GM23338 (cell line): ENCODE measurements around the gene USP36. TPM values are rescaled to one million over a fixed set of nuclear protein-coding genes. Genes with fewer than 3 reads are reported as not detected.
"Not testable (repeated sequence)": the region's sequence is repeated elsewhere in the genome, so short reads cannot be mapped to it uniquely, and the experiment has no call there.

Experiments used
- ATAC-seq: fragments of 200-7000 bp; cut with Tn5 transposase; 3 replicates; pipeline ENCODE4 v1.9.1; 2020
- DNase-seq: peaks from one replicate; pipeline ENCODE4 v3.0.0-alpha.2; 2015; ENCODE audit warnings: low spot score
- H2AFZ ChIP-seq: fragments of 200-600 bp; sonication (generic); 2 replicates; pipeline ENCODE4 v1.8.0; 2016; ENCODE audit warnings: antibody characterized with exemption, mild to moderate bottlenecking, moderate library complexity
- H3F3A ChIP-seq: fragments of 200-600 bp; sonication (generic); replicated peaks from 2 replicates; pipeline ENCODE4 v1.8.0; 2017; ENCODE audit warnings: antibody characterized with exemption, mixed run types, low read depth
- H3K27ac ChIP-seq: fragments of 200-600 bp; sonication (generic); 2 replicates; pipeline ENCODE4 v1.6.1; 2016; ENCODE audit warnings: low read depth
- H3K27me3 ChIP-seq: fragments of 200-600 bp; sonication (generic); 2 replicates; pipeline ENCODE4 v1.8.0; 2016; ENCODE audit warnings: mild to moderate bottlenecking, mixed run types, moderate library complexity; ENCODE audit not compliant: insufficient read depth
- H3K36me3 ChIP-seq: fragments of 200-600 bp; sonication (generic); 2 replicates; pipeline ENCODE4 v1.8.0; 2016; ENCODE audit warnings: mild to moderate bottlenecking; ENCODE audit not compliant: insufficient read depth
- H3K4me1 ChIP-seq: fragments of 200-600 bp; sonication (generic); 2 replicates; pipeline ENCODE4 v1.8.0; 2016; ENCODE audit warnings: mild to moderate bottlenecking, moderate library complexity; ENCODE audit not compliant: insufficient read depth
- H3K4me2 ChIP-seq: fragments of 200-600 bp; sonication (generic); 2 replicates; pipeline ENCODE4 v1.7.1; 2017; ENCODE audit warnings: mixed run types
- H3K4me3 ChIP-seq: fragments of 200-600 bp; sonication (generic); 2 replicates; pipeline ENCODE4 v1.6.1; 2016; ENCODE audit warnings: mixed run types
- H3K79me2 ChIP-seq: fragments of 200-600 bp; sonication (generic); replicated peaks from 2 replicates; pipeline ENCODE4 v1.8.0; 2017; ENCODE audit warnings: mild to moderate bottlenecking; ENCODE audit not compliant: insufficient read depth
- H3K9me2 ChIP-seq: fragments of 200-600 bp; sonication (generic); 2 replicates; pipeline ENCODE4 v1.8.0; 2017; ENCODE audit not compliant: insufficient read depth
- H4K20me1 ChIP-seq: fragments of 200-600 bp; sonication (generic); replicated peaks from 2 replicates; pipeline ENCODE4 v1.8.0; 2017; ENCODE audit warnings: mild to moderate bottlenecking; ENCODE audit not compliant: insufficient read depth
- H3K27ac Mint-ChIP-seq: 2 replicates; pipeline ENCODE4 v1.8.0; 2020; ENCODE audit warnings: inconsistent platforms, mild to moderate bottlenecking, moderate library complexity, mixed read lengths
- H3K27me3 Mint-ChIP-seq: 3 replicates; pipeline ENCODE4 v1.8.0; 2022; ENCODE audit warnings: low read depth, mild to moderate bottlenecking, moderate library complexity, mixed read lengths, inconsistent platforms; ENCODE audit not compliant: insufficient read depth, poor library complexity
- H3K36me3 Mint-ChIP-seq: 3 replicates; pipeline ENCODE4 v1.8.0; 2021; ENCODE audit warnings: low read depth, mild to moderate bottlenecking, inconsistent platforms, moderate library complexity, mixed read lengths
- H3K4me1 Mint-ChIP-seq: 3 replicates; pipeline ENCODE4 v1.8.0; 2020; ENCODE audit warnings: mild to moderate bottlenecking, inconsistent platforms, mixed read lengths
- H3K4me3 Mint-ChIP-seq: 3 replicates; pipeline ENCODE4 v1.8.0; 2021; ENCODE audit warnings: moderate library complexity, mild to moderate bottlenecking, inconsistent platforms, mixed read lengths
- H3K9me3 Mint-ChIP-seq: 3 replicates; pipeline ENCODE4 v1.8.0; 2020; ENCODE audit warnings: moderate library complexity, mild to moderate bottlenecking, inconsistent platforms, mixed read lengths
- EZH2 ChIP-seq: fragments of 200-600 bp; sonication (generic); IDR thresholded peaks from one replicate; pipeline ENCODE4 v1.8.0; 2017; ENCODE audit warnings: antibody characterized with exemption, mild to moderate bottlenecking, low read depth; ENCODE audit not compliant: unreplicated experiment
- EZH2phosphoT487 ChIP-seq: fragments of 200-600 bp; sonication (generic); IDR thresholded peaks from one replicate; pipeline ENCODE4 v1.8.1; 2018; ENCODE audit warnings: antibody characterized with exemption; ENCODE audit not compliant: unreplicated experiment
- JUNB ChIP-seq: IDR thresholded peaks from one replicate; pipeline ENCODE4 v1.6.1; 2016; ENCODE audit warnings: antibody characterized with exemption; ENCODE audit not compliant: unreplicated experiment
- NANOG ChIP-seq: IDR thresholded peaks from 2 replicates; pipeline ENCODE4 v1.6.1; 2016; ENCODE audit warnings: antibody characterized with exemption, borderline replicate concordance
- POLR2AphosphoS5 ChIP-seq: IDR thresholded peaks from 2 replicates; pipeline ENCODE4 v1.6.1; 2016; ENCODE audit warnings: antibody characterized with exemption, low read depth
- ZNF114 ChIP-seq: fragments of 250-450 bp; sonication (Bioruptor Pico); IDR thresholded peaks from 2 replicates; pipeline ENCODE4 v1.5.0; 2020; ENCODE audit warnings: mild to moderate bottlenecking, moderate library complexity
- ZNF331 ChIP-seq: fragments of 250-450 bp; sonication (Bioruptor Pico); IDR thresholded peaks from 2 replicates; pipeline ENCODE4 v1.5.0; 2020; ENCODE audit warnings: low read depth, mild to moderate bottlenecking, moderate library complexity
- polyA plus RNA-seq: library from polyadenylated mRNA; unstranded; fragments of >200 nt; fragmentation: Nextera tagmentation; extraction: Ambion mirVana; gene quantifications from 2 replicates; pipeline ENCODE4 v1.2.1, GENCODE V29; 2016
- total RNA-seq: library from RNA; depleted of rRNA; stranded (reverse); fragments of >200 nt; shearing (Covaris generic); gene quantifications from 2 replicates; pipeline ENCODE4 v1.2.3, GENCODE V29; 2014
- TF ChIP-seq, protein P1 (sequence below): fragments of 250-450 bp; sonication (Bioruptor Pico); IDR thresholded peaks from 2 replicates; pipeline ENCODE4 v1.5.0; 2020; ENCODE audit warnings: mild to moderate bottlenecking, moderate library complexity
- TF ChIP-seq, protein P2 (sequence below), 2 experiments: fragments of 200-600 bp in 1 of 2; sonication (generic) in 1 of 2; conservative IDR thresholded peaks; 2 replicates each; pipeline versions ENCODE4 v1.5.1 to v1.6.1; 2016 to 2017; ENCODE audit warnings: antibody characterized with exemption in 2 of 2, low read depth in 2 of 2, mild to moderate bottlenecking in 2 of 2, moderate library complexity in 1 of 2

USP36 gene
- total and polyA plus RNA-seq, 2 experiments from 2014 or later = 36.2 to 55.5 TPM

DNA sequence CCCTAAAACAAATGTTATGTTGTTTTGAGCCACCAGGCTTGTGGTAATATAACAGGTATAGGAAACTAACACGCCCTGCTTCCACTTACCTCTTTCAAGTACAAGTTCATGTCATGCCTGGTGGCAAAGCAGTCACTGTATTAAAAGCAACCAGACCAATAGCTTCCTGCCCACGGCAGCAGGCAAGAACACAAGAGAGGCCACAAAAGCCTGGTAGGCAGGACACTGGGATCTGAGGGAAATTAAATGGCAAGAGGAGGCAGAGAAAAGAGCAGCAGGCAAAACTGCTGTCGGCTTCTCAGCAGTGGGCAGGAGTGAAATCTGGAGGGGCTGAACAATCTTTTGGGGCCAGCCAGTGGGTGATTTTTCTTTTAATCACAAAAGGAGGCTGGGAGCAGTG lies 60.8 kb downstream of the USP36 start (continued):
- TF ChIP-seq, protein P1, sequence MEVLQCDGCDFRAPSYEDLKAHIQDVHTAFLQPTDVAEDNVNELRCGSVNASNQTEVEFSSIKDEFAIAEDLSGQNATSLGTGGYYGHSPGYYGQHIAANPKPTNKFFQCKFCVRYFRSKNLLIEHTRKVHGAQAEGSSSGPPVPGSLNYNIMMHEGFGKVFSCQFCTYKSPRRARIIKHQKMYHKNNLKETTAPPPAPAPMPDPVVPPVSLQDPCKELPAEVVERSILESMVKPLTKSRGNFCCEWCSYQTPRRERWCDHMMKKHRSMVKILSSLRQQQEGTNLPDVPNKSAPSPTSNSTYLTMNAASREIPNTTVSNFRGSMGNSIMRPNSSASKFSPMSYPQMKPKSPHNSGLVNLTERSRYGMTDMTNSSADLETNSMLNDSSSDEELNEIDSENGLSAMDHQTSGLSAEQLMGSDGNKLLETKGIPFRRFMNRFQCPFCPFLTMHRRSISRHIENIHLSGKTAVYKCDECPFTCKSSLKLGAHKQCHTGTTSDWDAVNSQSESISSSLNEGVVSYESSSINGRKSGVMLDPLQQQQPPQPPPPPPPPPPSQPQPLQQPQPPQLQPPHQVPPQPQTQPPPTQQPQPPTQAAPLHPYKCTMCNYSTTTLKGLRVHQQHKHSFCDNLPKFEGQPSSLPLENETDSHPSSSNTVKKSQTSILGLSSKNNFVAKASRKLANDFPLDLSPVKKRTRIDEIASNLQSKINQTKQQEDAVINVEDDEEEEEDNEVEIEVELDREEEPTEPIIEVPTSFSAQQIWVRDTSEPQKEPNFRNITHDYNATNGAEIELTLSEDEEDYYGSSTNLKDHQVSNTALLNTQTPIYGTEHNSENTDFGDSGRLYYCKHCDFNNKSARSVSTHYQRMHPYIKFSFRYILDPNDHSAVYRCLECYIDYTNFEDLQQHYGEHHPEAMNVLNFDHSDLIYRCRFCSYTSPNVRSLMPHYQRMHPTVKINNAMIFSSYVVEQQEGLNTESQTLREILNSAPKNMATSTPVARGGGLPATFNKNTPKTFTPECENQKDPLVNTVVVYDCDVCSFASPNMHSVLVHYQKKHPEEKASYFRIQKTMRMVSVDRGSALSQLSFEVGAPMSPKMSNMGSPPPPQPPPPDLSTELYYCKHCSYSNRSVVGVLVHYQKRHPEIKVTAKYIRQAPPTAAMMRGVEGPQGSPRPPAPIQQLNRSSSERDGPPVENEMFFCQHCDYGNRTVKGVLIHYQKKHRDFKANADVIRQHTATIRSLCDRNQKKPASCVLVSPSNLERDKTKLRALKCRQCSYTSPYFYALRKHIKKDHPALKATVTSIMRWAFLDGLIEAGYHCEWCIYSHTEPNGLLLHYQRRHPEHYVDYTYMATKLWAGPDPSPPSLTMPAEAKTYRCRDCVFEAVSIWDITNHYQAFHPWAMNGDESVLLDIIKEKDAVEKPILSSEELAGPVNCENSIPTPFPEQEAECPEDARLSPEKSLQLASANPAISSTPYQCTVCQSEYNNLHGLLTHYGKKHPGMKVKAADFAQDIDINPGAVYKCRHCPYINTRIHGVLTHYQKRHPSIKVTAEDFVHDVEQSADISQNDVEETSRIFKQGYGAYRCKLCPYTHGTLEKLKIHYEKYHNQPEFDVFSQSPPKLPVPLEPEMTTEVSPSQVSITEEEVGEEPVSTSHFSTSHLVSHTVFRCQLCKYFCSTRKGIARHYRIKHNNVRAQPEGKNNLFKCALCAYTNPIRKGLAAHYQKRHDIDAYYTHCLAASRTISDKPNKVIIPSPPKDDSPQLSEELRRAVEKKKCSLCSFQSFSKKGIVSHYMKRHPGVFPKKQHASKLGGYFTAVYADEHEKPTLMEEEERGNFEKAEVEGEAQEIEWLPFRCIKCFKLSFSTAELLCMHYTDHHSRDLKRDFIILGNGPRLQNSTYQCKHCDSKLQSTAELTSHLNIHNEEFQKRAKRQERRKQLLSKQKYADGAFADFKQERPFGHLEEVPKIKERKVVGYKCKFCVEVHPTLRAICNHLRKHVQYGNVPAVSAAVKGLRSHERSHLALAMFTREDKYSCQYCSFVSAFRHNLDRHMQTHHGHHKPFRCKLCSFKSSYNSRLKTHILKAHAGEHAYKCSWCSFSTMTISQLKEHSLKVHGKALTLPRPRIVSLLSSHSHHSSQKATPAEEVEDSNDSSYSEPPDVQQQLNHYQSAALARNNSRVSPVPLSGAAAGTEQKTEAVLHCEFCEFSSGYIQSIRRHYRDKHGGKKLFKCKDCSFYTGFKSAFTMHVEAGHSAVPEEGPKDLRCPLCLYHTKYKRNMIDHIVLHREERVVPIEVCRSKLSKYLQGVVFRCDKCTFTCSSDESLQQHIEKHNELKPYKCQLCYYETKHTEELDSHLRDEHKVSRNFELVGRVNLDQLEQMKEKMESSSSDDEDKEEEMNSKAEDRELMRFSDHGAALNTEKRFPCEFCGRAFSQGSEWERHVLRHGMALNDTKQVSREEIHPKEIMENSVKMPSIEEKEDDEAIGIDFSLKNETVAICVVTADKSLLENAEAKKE (CRISPR knock-in tag) = no peak
- TF ChIP-seq NANOG = no peak
- no peak for TF ChIP-seq EZH2
- no peak for TF ChIP-seq ZNF331 (CRISPR knock-in tag)
- TF ChIP-seq EZH2phosphoT487 = no peak
- TF ChIP-seq, protein P2, sequence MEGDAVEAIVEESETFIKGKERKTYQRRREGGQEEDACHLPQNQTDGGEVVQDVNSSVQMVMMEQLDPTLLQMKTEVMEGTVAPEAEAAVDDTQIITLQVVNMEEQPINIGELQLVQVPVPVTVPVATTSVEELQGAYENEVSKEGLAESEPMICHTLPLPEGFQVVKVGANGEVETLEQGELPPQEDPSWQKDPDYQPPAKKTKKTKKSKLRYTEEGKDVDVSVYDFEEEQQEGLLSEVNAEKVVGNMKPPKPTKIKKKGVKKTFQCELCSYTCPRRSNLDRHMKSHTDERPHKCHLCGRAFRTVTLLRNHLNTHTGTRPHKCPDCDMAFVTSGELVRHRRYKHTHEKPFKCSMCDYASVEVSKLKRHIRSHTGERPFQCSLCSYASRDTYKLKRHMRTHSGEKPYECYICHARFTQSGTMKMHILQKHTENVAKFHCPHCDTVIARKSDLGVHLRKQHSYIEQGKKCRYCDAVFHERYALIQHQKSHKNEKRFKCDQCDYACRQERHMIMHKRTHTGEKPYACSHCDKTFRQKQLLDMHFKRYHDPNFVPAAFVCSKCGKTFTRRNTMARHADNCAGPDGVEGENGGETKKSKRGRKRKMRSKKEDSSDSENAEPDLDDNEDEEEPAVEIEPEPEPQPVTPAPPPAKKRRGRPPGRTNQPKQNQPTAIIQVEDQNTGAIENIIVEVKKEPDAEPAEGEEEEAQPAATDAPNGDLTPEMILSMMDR (conservative IDR thresholded peaks at IDR 0.05; ENCODE audit: low read depth in 2 of 2) = no peak
- no peak for TF ChIP-seq POLR2AphosphoS5
- TF ChIP-seq JUNB = no peak
- TF ChIP-seq ZNF114 (CRISPR knock-in tag) = no peak

DNA sequence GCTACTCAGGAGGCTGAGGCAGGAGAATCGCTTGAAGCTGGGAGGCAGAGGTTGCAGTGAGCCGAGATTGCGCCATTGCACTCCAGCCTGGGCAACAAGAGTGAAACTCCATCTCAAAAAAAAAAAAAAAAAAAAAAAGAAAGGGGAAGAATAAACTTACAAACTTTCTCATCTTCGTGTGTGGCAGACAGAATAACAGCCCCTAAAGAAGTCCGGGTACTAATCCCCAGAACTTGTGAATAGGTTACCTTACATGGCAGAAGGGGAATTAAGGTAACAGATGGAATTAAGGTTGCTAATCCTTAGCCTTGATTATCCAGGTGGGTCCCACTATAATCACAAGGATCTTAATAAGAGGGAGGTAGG lies 61.3 kb downstream of the USP36 start:
- ATAC-seq, H3K4me1 ChIP-seq, DNase-seq, H3K36me3 ChIP-seq, H3K27ac Mint-ChIP-seq, H3K36me3 Mint-ChIP-seq, H3K27me3 Mint-ChIP-seq, H3K4me3 Mint-ChIP-seq, H3K4me2 ChIP-seq, H3K27me3 ChIP-seq, H3K9me3 Mint-ChIP-seq, H3K4me3 ChIP-seq, H3K9me2 ChIP-seq, H3F3A ChIP-seq, H3K27ac ChIP-seq, H2AFZ ChIP-seq: not testable (repeated sequence)
- peaks cover 21% of the 10 kb centered on the region for H3K4me1 Mint-ChIP-seq
- Histone ChIP-seq H4K20me1 (0 out of 2 replicates have a peak, but pooled peaks cover 11% of the 10 kb centered on the region), H3K79me2 (peaks cover 41% of the 10 kb centered on the region)
